NCI-H2196 (cell line): ENCODE measurements around the gene STUM.

ENCODE experiments used
- DNase-seq: peaks from one replicate; lab custom pipeline; 2025; ENCODE audit not compliant: unreplicated experiment; lab: John Stamatoyannopoulos, UW

STUM gene

DNA sequence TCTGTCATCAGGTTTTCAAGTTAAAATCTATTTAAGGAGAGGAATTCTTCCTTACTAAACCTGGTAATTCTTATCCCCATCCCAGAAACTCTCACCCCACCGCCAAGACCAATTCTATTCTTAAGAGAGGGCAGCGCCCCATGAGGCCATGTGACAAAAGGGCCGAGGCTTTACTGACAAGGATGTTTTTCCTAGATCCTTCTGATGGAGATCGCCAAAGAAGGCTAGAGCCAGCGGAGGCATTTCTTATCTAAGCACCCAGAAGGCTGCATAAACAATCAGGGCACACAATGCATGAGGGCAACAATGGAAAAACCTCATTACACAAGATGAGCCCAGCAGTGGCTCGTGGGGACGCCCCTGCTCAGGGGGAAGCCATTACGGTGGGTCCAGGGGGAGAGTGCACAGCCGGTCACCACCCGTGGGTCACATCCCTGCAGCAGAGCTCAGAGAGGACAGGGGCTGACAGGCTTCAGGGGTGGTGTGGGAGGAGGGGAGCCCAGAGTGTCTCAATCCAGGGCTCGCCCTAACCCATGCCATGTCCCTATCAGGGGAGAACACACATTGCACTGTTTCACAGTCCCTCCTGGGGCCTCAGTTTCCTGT, 101.8 kb downstream of the STUM start:
- DNase-seq, result no peak

GRCh38 chr1:226651041-226651731, 102.6 kb downstream of the STUM start:
- no peak for DNase-seq

DNA sequence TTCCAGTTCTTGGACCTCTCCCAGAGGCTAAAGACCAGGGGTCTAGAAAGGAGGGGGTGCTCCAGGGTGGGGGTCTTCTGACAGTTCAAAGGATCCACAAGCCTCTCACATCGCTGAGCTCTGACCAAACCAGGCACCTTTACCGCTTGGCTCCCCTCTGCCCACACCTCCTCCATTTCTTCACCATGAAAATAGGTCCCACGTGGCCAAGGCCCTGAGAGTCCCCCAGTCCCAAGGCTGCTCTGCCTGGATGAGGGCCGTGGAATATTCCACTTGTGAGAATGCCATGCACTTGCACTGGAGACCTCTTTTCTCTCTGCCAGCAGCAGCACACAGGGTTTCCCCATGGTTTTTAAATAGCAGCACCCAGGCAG, 103.2 kb downstream of the STUM start:
- no peak for DNase-seq

- DNase-seq, result no peak
These were observed 104.0 kb downstream of the STUM start for GRCh38 chr1:226652613-226653012.

DNA sequence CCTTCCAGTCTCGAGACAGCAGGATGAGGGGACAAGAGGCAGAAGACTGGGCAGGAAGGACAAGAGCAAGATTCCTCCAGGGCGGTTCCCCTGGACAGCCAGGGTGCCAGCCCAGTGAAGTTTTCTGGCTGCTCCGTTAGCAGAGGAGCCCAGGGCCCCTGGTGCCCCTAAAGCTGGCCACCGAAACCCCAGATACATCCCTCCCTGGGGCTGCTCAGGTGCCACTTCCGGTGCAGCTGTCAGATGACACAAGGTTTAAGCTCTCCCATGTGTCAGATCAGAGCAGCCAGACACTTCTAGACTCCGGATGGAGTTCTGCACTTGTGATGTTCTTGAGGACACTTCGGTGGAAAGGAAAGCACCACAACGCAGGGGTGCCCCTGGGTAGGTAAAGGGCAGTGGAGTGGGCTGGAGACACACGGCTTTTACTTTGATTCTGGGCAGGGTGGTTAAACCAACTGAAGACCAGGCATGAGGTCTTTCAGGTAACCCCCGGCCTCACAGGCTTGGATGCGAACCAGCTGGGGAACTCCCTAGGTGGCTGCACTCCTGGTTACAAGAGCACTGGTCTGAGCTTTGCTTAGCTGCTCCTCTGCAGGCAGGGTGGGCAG, 104.9 kb downstream of the STUM start:
- no peak for DNase-seq

DNA sequence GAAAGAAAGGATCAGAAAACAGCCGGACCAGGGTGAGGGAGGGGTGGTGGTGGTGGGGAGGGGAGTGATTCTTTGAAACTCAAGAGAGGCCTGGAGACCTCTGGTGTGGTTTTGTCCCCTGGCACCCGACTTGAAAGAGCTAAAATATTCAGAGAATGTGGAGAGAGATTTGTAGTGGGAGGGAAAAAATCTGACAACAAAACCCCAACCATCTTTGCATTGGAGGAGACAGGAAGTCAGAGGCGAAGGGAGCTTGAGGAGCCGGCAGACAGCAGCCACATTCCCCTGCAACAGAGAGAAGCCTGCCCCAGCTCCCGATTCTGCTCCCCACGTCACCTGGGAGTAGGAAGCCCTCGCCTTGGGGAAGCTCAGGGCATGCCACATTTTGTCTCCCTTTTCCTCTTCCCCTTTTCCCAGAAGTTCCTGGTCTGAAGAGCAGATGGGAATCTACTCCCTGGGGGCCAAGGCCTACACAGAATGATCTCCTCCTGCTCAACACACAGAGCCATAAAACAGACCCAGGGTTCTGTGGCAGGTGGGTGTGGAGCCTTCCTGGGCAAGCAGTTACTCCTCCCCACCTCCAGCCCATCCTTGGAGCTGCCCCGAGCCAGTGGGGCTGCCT, 105.6 kb downstream of the STUM start:
- DNase-seq, result no peak

DNA sequence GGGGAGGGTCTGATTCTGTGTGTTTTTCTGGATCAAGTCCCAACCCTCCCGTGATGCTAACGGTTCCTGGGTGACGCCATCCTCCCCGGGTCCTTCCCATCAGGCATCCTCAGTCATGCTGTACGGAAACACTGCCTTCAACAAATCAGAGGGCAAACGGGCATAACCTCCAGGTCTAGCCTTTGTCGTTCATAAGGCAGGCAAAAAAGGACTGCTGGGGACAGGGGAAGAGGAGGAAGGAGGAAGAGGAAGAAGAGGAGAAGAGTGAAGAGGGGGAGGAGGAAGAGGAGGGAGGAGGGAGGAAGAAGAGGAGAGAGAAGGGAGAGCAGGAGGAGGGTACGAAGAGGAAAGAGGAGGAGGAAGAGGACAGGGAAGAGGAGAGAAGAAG, 106.1 kb downstream of the STUM start:
- DNase-seq, result no peak

DNA sequence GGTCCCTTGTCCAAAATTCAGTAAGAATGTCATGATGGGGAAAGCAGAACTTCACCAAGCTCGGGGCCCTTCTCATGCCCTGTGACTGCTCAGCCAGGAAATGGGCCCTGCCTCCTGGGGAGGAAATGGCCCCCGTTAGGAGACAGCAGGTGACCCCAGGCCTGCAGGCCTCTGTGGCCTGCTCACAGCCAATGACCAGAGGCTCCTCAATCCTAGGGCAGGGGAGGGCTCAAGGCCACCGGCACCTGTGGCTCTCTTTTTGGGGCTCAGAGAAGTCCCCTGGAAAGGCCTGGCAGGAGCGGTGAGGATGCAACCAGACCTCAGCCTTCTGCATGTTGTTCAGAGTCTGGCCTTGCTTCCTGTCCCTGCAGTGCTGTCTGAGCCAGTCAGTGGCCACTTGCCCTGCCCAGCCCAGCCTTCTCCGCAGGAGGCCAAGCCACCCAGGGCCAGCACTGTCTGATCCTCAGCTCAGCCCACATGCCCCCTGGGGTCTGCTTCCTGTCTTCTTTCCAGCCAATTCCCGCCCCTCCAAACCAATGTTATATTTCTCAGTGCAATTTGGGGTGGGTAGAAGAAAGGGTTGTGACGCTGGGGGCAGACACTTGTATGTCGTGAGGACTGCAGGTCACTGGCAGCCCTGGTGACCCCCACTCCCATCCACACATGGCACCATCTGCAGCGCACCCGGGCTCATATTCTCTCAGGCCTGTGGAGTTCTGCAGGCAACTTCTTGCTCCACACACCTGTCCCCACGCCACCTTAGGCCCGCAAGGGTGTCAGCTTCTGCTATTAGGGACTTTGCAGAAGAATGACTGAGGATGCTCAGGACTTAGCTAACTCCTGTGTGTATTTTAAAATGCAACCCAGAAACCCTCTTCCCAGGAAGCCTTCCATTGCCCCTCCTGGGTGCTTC, 106.9 kb downstream of the STUM start:
- no peak for DNase-seq

DNA sequence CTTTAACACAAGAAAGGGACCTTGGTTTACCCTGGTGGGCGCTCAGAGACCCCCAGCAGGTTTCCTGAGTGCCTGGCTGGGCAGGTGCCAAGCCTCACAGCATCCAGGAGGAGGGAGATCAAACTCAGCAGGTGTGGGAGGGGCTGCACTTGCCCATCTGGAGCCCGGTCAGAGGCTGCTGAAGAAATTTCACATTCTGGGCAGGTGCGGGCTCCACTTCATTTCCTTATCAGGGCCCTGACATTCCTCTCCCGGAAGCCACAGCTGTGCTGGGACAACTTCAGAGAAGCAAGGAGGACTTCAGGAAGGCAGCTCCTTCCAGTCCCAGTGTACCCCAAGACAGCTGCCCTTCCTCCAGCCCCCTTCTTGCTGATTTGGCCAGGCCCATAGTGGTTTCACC, 107.6 kb downstream of the STUM start:
- DNase-seq, result peak; percentile 30

GRCh38 chr1:226656601-226657277, 108.2 kb downstream of the STUM start:
- peak; percentile 57 for DNase-seq

DNA sequence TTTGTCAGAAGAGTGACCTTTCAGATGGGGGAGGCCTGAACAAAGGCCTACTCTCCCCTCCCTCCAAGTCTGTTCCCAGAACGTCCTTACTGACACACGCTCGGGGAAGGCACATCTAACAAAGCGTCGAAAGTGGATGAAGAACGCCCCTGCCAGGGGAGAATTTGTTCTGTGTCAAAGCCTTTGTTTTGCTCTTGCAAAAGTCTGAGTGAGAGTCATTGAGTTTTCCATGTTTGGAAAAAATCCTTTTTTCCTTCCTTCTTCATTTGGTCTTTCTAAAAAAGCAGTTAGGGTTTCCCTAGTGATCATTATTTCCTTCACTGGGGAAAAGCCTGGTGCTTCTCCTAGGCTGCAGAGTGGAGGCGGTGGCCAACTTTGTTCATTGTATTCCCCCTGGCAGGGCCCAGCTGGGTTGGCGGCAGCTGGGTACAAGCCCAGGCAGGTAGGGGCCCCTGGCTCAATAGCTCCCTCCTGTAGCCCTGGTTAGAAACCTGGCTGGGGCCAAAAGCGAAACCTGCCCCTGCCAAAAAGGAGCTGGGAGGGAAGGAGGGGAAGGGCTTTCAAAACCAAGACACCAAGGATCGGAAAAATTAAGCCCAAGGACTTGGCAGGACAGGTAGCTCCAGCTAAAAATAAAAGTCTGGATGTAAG, 109.5 kb downstream of the STUM start:
- DNase-seq, result peak; percentile 65

DNA sequence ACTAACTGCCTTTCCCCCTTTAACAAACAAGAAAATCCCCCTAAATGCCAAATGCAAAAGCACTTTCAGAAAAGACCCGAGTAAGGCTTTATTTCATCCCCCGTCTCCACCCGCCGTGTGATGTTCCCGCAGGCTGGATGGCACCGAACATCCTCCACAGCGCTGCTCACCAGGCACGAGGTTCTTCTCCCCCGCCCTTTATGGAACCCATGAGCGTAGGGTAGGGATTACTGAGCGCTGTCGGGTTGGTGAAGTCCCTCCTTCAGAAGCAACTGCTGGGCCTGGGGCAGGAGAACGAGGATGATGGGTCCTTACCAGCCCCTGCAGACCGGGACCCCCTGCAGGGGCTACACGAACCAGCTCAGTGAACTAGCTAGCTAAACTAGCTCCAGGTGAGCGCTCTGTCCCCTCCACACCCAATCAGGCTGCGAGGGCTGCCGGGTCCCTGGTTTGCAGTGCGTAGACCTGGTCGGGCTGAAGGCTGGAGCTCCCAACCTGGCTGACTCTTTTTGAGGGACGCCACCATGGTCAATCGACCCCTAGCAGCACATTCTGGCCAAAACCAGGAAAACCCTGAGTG, 110.1 kb downstream of the STUM start:
- no peak for DNase-seq
